Measurements from ENCODE around the gene CFAP54. TPM values are rescaled to one million over a fixed set of nuclear protein-coding genes. Genes with fewer than 3 reads are reported as not detected.

The CFAP54 gene
- total RNA-seq, 1 donor from 2014 or later: 0.15 TPM

DNA sequence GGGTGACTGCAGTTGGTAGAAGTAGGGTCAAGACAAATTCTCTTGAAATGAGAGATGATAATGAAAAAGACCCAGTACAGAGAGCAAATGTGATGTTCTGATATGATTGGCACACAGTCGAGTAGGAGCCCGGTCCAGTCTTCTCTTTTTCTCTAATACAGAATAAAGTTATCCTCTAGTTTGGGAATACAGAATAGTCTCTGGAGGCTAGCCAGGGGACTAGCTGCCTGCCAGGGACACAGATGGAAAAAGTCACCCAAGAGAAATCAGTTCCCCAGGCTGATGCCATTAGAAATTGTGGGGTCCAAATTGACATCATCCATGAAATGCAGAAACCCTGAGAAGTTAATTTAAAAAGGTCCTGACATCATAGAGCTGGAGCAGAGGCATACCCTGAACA, 240.5 kb downstream of the CFAP54 start:
- Mint-ChIP-seq H3K9me3 (ENCODE audit: unreplicated experiment) (peaks cover 1% of the 10 kb centered on the region), H3K4me1 (ENCODE audit: low read depth, unreplicated experiment) (no peaks in the 10 kb centered on the region), H3K27me3 (ENCODE audit: unreplicated experiment) (no peaks in the 10 kb centered on the region), H3K27ac (ENCODE audit: unreplicated experiment) (no peak overlapping the region), H3K4me3 (ENCODE audit: unreplicated experiment) (no peak overlapping the region), H3K36me3 (ENCODE audit: unreplicated experiment) (no peaks in the 10 kb centered on the region)
- DNase-seq: no peak
- TF ChIP-seq, protein P1, sequence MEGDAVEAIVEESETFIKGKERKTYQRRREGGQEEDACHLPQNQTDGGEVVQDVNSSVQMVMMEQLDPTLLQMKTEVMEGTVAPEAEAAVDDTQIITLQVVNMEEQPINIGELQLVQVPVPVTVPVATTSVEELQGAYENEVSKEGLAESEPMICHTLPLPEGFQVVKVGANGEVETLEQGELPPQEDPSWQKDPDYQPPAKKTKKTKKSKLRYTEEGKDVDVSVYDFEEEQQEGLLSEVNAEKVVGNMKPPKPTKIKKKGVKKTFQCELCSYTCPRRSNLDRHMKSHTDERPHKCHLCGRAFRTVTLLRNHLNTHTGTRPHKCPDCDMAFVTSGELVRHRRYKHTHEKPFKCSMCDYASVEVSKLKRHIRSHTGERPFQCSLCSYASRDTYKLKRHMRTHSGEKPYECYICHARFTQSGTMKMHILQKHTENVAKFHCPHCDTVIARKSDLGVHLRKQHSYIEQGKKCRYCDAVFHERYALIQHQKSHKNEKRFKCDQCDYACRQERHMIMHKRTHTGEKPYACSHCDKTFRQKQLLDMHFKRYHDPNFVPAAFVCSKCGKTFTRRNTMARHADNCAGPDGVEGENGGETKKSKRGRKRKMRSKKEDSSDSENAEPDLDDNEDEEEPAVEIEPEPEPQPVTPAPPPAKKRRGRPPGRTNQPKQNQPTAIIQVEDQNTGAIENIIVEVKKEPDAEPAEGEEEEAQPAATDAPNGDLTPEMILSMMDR (IDR thresholded peaks at IDR 0.05; ENCODE audit: partially characterized antibody, unreplicated experiment): no peak

DNA sequence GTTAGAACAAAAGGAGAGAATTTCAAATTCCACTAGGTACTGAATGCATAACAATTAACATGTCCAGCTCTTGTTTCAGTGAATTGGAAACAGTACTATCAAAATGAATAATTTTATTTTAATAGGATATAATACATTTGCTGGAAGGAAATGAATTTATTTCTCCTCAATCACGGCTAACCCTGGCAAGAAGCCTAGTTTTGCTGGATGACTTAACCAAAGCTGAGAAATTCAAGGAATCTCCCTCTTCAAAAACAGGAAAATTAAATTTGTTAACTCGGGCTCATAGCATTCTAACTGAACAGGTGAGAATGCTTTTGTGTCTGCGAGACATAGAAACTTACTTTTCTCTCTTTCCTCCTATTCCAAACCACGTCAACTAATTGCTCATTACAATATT, 254.2 kb downstream of the CFAP54 start:
- Mint-ChIP-seq H3K36me3 (ENCODE audit: unreplicated experiment) (no peaks in the 10 kb centered on the region), H3K27ac (ENCODE audit: unreplicated experiment) (no peak overlapping the region), H3K4me3 (ENCODE audit: unreplicated experiment) (no peak overlapping the region), H3K27me3 (ENCODE audit: unreplicated experiment) (no peaks in the 10 kb centered on the region), H3K4me1 (ENCODE audit: low read depth, unreplicated experiment) (no peaks in the 10 kb centered on the region), H3K9me3 (ENCODE audit: unreplicated experiment) (no peaks in the 10 kb centered on the region)
- no peak for DNase-seq
- TF ChIP-seq, protein P1 (IDR thresholded peaks at IDR 0.05; ENCODE audit: partially characterized antibody, unreplicated experiment): no peak

DNA sequence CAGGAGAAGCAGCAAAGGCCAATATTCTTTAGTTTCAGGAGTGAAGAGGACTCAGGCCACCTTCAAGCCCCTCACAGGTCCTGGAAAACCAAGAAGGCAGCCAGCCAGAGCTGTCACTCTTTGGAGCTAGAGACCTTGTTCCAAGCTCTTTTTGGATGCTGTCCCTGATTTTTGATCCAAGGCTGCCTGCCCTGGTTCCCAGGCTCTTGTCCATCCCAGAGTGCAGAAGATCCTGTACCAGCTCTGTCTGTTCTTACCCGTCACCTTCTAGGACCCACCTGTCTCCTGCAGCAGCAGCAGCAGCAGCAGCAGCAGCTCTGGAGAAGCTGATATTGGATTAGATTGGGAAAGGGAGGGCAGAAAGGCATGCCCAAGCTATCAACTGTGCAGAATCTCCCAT, 260.6 kb downstream of the CFAP54 start:
- TF ChIP-seq, protein P1 (IDR thresholded peaks at IDR 0.05; ENCODE audit: partially characterized antibody, unreplicated experiment): no peak
- Mint-ChIP-seq H3K4me1 (ENCODE audit: low read depth, unreplicated experiment) (no peaks in the 10 kb centered on the region), H3K9me3 (ENCODE audit: unreplicated experiment) (no peaks in the 10 kb centered on the region), H3K27ac (ENCODE audit: unreplicated experiment) (no peak overlapping the region), H3K4me3 (ENCODE audit: unreplicated experiment) (no peak overlapping the region), H3K36me3 (ENCODE audit: unreplicated experiment) (no peaks in the 10 kb centered on the region), H3K27me3 (ENCODE audit: unreplicated experiment) (no peaks in the 10 kb centered on the region)
- DNase-seq: no peak

DNA sequence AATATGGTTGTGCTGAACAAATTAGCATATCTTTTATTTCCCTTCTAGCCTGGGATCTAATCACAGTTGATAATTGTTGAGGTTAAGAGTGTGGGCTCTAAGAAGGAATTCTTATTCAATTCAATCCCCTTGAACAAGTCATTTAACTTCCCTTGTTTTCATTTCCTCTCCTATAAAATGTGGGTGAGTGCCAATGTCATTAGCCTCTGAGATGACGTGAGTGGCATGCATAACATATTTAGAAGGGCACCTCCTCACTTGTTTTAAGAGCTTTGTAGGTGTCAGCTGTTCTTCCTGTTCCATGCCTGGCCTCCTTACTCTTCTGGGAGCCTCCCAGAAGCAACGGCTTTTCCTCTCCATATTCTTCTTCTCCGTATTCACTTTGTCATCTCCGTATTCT, 262.2 kb downstream of the CFAP54 start:
- Mint-ChIP-seq H3K4me3 (ENCODE audit: unreplicated experiment) (no peak overlapping the region), H3K9me3 (ENCODE audit: unreplicated experiment) (no peaks in the 10 kb centered on the region), H3K4me1 (ENCODE audit: low read depth, unreplicated experiment) (no peaks in the 10 kb centered on the region), H3K27ac (ENCODE audit: unreplicated experiment) (no peak overlapping the region), H3K36me3 (ENCODE audit: unreplicated experiment) (no peaks in the 10 kb centered on the region), H3K27me3 (ENCODE audit: unreplicated experiment) (no peaks in the 10 kb centered on the region)
- TF ChIP-seq, protein P1 (IDR thresholded peaks at IDR 0.05; ENCODE audit: partially characterized antibody, unreplicated experiment): no peak
- no peak for DNase-seq

DNA sequence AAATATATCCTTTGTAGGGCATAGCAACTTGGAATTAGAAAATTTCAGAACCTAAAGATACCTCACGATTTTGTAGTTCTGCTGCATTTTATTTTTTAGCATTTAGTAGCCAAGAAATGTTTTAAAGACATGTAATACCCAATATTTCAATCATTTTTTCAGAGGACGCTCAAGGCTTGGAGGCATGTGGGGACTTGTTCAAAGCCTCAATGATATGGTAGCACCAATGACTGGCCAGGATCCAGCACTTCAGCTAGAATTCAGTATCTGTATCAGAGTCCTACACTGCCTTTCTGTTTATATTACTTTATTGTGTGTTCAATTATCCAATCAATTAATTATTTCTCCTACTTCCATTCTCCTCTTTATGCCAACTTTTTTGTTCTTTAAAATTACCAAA, 262.8 kb downstream of the CFAP54 start:
- TF ChIP-seq, protein P1 (IDR thresholded peaks at IDR 0.05; ENCODE audit: partially characterized antibody, unreplicated experiment): no peak
- H3K4me1 Mint-ChIP-seq (ENCODE audit: low read depth, unreplicated experiment): no peaks in the 10 kb centered on the region
- no peaks in the 10 kb centered on the region for H3K9me3 Mint-ChIP-seq (ENCODE audit: unreplicated experiment)
- H3K4me3 Mint-ChIP-seq (ENCODE audit: unreplicated experiment): no peak overlapping the region
- no peak overlapping the region for H3K27ac Mint-ChIP-seq (ENCODE audit: unreplicated experiment)
- no peak for DNase-seq
- no peaks in the 10 kb centered on the region for H3K27me3 Mint-ChIP-seq (ENCODE audit: unreplicated experiment)
- H3K36me3 Mint-ChIP-seq (ENCODE audit: unreplicated experiment): no peaks in the 10 kb centered on the region

All from glutamatergic neuron (in vitro differentiated cells).